22Rv1 (cell line): ENCODE measurements around the gene MYL7.

ENCODE experiments used
- ZFX ChIP-seq: fragments of 450-650 bp; IDR thresholded peaks from 2 replicates; pipeline ENCODE4 v1.6.1; 2017; ENCODE audit warnings: antibody characterized with exemption, borderline replicate concordance
- TF ChIP-seq, protein P1 (sequence below): fragments of 450-650 bp; IDR thresholded peaks from 2 replicates; pipeline ENCODE4 v1.5.1; 2017; ENCODE audit warnings: mild to moderate bottlenecking

- TF ChIP-seq, protein P1, sequence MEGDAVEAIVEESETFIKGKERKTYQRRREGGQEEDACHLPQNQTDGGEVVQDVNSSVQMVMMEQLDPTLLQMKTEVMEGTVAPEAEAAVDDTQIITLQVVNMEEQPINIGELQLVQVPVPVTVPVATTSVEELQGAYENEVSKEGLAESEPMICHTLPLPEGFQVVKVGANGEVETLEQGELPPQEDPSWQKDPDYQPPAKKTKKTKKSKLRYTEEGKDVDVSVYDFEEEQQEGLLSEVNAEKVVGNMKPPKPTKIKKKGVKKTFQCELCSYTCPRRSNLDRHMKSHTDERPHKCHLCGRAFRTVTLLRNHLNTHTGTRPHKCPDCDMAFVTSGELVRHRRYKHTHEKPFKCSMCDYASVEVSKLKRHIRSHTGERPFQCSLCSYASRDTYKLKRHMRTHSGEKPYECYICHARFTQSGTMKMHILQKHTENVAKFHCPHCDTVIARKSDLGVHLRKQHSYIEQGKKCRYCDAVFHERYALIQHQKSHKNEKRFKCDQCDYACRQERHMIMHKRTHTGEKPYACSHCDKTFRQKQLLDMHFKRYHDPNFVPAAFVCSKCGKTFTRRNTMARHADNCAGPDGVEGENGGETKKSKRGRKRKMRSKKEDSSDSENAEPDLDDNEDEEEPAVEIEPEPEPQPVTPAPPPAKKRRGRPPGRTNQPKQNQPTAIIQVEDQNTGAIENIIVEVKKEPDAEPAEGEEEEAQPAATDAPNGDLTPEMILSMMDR: 0 out of 2 replicates have a peak, but pooled peaks have one; percentile 14
- no peak for TF ChIP-seq ZFX
These were observed 28.0 kb downstream of the MYL7 start for GRCh38 chr7:44112997-44113763.
